Activated CD4-positive, CD25-positive, alpha-beta regulatory T cell (primary cell): ENCODE data around the gene RFNG.
A peak's percentile ranks its signal among the peaks of the same experiment; 100 is the strongest.
"Not testable (repeated sequence)": the region's sequence is repeated elsewhere in the genome, so short reads cannot be mapped to it uniquely, and the experiment has no call there.

ENCODE experiments used
- DNase-seq, 4 experiments: peaks; one replicate each; lab custom pipeline; 2025; lab: John Stamatoyannopoulos, UW

Gene RFNG

GRCh38 chr17:82042649-82043048 lies 9.0 kb downstream of the RFNG start:
- no peak for DNase-seq

GRCh38 chr17:82041144-82041814 lies 10.3 kb downstream of the RFNG start:
- no peak for DNase-seq

GRCh38 chr17:82039695-82040299 lies 11.8 kb downstream of the RFNG start:
- DNase-seq: no peak

- not testable (repeated sequence) for DNase-seq
Measured at GRCh38 chr17:82038796-82039409, 12.7 kb downstream of the RFNG start.

- DNase-seq: no peak
Measured at GRCh38 chr17:82037889-82038195, 13.8 kb downstream of the RFNG start.

GRCh38 chr17:82037092-82037888 lies 14.3 kb downstream of the RFNG start, which contains the start of gene DCXR:
TSS of gene DCXR (minus strand) at chr17:82037697. CDS start at chr17:82037682, 15 bp downstream.
- peak; percentile 89 to 94 (median 91) for DNase-seq

- DNase-seq: no peak
Measured at GRCh38 chr17:82036634-82037091, 14.9 kb downstream of the RFNG start.

- no peak for DNase-seq
Measured at GRCh38 chr17:82035956-82036633, 15.5 kb downstream of the RFNG start.

- no peak for DNase-seq
Measured at GRCh38 chr17:82035488-82035887, 16.1 kb downstream of the RFNG start.

- no peak for DNase-seq
Measured at GRCh38 chr17:82034371-82035011, 17.1 kb downstream of the RFNG start.

GRCh38 chr17:82033359-82034085 lies 18.1 kb downstream of the RFNG start:
- DNase-seq: no peak

- no peak for DNase-seq
Measured at GRCh38 chr17:82031885-82032627, 19.6 kb downstream of the RFNG start.

GRCh38 chr17:82031303-82031884 lies 20.2 kb downstream of the RFNG start, which contains the start of gene RAC3:
TSS of gene RAC3 (plus strand) at chr17:82031678. CDS start at chr17:82031762, 84 bp downstream.
- no peak for DNase-seq

- DNase-seq: peak; percentile 54 to 69 (median 66)
Measured at GRCh38 chr17:82030470-82031302, 20.9 kb downstream of the RFNG start.

GRCh38 chr17:82029990-82030469 lies 21.6 kb downstream of the RFNG start:
- no peak for DNase-seq

- no peak for DNase-seq
Measured at GRCh38 chr17:82029391-82029790, 22.2 kb downstream of the RFNG start.

- no peak for DNase-seq
Measured at GRCh38 chr17:82028966-82029365, 22.6 kb downstream of the RFNG start.

- DNase-seq: no peak
Measured at GRCh38 chr17:82028246-82028645, 23.4 kb downstream of the RFNG start.
